ENCODE data around the gene ABCF1.
"Not testable (repeated sequence)": the region's sequence is repeated elsewhere in the genome, so short reads cannot be mapped to it uniquely, and the experiment has no call there.

ABCF1 gene

DNA sequence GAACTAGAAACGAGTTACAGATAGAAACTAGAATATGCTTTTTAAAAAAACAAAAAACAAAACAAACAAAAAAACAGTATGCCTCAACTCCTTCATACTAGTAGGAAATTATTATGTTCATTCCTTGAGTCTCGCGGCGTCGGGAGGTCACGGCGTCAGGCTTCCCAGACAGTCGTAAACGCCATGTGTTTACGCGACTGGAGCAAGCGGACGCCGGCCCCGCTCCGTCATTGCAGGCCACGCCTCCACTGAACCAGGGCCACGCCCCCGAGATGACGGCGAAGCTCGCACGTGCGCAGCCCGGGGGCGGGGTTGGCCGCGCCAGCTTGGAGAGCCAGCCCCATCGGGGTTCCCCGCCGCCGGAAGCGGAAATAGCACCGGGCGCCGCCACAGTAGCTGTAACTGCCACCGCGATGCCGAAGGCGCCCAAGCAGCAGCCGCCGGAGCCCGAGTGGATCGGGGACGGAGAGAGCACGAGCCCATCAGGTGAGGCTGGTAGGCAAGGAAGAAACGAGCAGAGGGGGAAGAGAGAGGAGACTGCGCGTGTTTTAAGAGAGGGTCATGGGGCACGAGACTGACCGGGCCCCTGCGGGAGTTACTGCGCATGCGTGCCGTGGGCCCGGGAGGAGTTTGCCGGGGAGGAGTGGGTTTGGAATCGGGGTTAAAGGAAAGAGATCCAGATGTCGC, at the start of gene ABCF1:
Gene ABCF1, plus strand, starts transcription at position 368 of the 687 bp plus-strand sequence. Its CDS starts 46 bp downstream, at position 414.
- DNase-seq, result peak; percentile 98 to 99

DNA sequence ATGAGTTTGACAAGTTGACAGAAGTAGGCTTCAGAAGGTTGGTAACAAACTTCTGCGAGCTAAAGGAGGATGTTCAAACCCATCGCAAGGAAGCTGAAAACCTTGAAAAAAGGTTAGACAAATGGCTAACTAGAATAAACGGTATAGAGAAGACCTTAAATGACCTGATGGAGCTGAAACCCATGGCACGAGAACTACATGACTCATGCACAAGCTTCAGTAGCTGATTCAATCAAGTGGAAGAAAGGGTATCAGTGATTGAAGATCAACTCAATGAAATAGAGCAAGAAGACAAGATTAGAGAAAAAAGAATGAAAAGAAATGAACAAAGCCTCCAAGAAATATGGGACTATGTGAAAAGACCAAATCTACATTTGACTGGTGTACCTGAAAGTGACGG, 49.3 kb upstream of the ABCF1 start:
- not testable (repeated sequence) for DNase-seq

DNA sequence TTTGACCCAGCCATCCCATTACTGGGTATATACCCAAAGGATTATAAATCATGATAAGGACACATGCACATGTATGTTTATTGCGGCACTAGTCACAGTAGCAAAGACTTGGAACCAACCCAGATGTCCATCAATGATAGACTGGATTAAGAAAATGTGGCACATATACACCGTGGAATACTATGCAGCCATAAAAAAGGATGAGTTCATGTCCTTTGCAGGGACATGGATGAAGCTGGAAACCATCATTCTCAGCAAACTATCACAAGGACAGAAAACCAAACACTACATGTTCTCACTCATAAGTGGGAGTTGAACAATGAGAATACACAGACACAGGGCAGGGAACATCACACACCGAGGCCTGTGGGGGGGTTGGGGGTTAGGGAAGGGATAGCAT, 44.8 kb upstream of the ABCF1 start:
- not testable (repeated sequence) for DNase-seq

DNA sequence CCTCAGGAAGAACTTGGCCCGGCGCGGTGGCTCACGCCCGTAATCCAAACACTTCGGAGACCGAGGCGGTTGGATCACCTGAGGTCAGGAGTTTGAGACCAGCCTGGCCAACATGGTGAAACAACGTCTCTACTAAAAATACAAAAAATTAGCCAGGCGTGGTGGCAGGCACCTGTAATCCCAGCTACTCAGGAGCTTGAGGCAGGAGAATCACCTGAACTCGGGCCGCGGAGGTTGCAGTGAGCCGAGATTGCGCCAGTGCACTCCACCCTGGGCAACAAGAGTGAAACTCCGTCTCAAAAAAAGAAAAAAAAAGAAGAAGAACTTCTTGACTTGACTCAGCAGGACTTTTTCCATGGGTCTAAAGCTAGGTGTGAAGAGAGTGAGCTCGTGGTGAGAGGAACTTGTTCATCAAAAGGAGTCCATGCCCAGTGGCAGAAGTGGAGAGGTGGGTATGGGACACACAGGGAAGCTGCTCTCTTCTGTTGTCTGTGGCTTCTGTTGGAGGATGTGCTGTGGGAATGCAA, 41.8 kb upstream of the ABCF1 start:
- DNase-seq, result peak; percentile 18 to 31

DNA sequence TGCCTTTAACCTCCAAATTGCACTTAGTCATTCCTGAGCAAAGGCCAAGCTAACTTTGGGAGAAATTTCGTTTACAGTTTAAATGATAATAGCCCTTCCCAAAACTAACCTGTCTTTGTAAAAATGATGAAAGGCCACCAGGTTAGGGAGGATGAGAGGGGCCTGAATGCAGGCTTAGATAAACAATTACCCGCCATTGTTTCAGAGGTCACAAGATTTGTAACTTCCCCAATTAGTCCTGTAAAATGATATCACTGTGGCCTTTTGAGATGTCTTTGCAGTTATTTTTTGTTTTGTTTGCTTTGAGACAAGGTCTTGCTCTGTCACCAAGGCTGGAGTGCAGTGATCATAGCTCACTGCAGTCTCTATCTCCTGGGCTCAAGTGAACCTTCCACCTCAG, 41.2 kb upstream of the ABCF1 start:
- DNase-seq, result no peak

DNA sequence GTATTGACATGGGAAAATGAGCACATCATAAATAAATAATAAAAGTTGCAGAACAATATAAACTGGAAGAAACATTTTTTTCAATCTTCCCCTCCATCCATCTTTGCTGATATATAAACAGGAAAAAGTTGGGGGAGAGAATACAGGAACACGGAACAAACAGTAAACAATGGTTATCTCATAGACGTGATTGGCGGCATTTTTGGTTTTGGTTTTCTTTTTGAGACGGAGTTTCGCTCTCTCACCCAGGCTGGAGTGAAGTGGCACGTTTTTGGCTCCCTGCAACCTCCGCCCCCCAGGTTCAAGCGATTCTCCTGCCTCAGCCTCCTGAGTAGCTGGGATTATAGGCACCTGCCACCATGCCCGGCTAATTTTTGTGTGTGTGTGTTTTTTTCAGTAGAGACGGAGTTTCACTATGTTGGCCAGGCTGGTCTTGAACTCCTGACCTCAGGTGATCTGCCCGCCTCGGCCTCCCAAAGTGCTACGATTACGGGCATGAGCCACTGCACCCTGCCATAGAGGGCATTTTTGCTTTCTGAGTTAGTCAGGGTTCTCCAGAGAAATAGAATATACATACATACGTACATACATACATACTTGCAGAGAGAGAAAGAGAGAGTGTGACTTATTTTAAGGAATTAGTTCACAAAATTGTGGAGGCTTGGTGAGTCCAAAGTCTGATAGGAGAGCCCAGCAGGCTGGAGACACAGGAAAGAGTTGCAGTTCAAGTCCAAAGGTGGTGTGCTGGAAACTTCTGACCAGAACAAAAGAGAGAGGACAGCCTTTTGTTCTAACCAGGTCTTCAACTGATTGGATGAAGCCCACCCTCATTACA, 37.6 kb upstream of the ABCF1 start:
- peak in 1 of 2 donors; percentile 55 for DNase-seq

DNA sequence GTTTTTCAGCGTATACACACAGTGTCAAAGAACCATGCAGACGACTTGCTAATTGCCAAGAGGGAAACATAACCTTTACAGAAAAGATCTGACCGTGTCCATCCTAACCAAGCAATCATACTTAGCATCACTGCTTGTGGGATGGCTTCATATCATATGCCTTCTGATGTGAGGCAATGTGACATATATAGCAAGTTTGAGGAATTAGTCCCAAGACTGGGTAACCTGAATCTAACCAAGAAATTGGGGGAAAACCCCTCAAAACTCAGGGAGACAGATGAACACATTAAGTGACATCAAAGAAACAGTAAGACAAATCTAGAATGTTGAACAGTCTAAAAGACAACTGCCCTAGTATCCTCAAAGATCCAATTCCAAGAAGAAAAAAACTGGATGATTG, 33.3 kb upstream of the ABCF1 start:
- DNase-seq, result no peak

DNA sequence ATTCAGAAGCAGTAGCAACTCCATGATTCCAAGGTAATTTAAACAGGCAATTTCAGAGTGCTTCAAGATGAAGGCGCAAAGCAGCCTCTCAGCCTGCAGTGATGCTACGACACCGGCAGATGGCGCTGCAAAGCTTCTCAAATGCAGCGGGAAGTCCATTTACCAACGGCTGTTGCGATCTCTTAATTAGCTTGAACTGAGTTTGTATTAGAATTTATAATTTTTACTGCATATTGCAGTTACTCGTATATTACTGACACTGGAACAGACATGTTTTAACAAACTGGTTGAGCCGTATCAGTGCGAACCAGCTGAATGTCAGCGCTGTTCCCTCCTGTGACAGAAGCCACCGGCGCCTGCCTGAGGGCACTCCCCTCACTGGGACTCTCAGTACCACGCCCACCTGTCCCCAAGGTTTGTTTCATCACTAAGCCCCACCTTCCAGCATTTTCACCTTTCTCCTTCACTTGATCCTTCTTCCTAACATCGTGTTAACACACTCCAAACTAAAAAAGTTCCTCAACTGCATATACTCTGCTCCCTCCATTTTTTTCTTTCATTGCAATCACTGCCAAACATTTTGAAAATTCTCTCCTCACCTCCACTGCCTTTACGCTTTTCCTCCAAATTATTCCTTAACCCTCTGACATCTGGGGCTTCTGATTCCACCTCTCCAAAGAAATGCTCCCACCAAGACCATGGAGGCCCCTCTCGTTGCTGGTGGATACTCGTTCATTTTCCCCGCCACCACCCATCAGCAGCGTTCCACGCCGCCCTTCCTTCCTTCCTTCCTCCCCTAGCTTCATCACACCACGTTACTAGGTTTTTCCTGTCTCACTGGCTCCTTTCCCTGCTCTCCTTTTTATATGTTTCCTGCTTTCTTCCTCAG, 29.5 kb upstream of the ABCF1 start:
- DNase-seq, result peak; percentile 86 to 87

DNA sequence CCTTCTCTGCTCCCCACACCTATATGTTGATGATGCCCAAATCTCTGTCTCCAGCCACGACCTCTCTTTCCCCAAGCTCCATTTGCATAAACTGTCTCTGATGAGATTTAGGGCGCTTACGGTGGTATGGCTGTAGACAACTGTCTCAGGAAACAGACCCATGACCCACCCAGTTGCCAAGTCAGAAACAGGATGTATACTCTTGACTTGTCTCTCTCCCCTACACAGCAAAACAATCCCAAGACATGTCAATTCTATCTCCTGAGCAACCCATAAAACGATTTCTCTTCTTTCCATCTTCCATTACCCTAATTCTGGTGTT, 28.9 kb upstream of the ABCF1 start:
- DNase-seq, result peak; percentile 56 to 62

DNA sequence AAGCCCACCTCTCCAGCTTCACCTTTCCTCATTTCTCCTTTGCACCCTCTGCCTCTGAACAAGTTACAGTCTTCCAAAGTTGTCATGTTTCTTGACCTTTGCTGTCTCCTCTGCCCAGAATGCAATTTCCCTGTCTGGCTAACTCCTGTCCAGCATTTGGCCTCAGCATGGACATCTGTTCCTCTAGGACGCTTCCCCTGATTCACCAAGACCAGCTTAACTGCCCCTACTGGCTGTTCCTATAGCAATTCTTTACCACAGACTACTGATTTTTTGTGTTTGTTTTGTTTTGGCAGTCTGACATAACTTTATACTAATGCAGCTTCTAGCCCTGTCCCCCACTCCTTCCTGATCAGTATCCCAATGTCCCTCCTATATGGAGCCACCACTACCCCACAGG, 28.3 kb upstream of the ABCF1 start:
- DNase-seq, result no peak

DNA sequence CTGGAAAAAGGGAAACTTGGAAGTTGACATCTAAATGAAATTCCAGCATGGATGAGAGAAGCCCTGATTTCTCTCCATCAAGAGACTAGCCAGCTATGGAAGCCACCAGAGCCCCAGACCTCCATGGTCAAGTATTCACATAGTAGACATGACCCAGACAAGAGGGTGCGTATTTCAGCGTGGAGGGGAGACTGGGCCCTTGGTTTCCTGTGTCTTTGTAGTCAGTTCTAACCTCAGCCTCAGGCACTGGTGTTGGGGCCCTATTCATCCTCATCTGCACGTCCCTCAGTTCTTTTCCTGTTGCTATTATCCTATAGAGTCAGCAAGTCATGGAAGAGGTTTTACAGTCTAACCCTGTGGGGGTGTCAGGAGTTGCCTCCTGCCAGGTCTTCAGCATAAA, 27.4 kb upstream of the ABCF1 start:
- peak; percentile 26 to 58 for DNase-seq

DNA sequence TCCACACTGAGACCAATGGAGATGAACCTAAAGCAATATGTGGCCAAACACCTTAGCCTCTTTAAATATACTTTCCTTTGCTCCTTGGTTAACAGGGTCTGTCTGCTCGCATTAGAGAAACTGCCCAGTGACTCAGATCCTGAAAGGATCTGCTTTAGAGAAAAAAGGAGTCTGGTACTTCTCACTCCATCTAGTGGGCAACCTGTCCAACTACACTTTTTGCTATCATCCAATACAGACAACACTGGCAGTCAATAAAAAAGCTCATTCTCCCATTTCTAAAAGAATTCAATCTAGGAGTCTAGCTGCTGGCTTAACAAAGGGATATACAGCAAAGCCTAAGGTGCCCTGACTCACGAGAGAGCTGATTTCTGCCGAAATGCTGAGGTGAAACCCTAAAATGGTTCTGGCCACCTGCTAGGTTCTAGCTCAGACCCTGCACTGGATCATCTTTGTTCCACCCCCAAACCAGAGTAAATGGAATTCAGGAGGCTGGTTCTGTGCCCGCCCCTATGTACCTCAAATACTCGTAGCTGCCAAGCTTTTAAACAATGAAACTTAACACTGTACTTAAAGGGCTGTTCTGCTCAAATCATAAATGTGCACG, 26.5 kb upstream of the ABCF1 start:
- DNase-seq, result peak; percentile 38 to 72

DNA sequence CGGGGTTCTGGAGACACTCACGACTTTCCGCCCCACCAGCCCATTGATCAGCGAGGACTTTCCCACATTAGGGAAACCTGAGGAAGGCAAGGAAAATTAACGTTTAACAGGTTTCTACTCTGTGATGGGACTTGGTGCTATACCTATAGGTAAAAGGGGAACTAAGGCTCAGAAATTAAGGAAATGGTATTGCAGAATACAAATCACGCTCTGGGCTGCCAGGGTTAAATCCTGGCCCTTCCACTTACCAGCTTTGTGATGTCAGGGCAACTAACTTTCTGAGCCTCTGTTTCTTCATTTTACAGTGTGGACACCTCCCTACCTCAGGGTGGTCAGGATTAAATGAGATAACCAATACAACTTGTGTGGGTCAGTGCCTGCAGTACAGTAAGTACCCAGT, 23.8 kb upstream of the ABCF1 start:
- no peak for DNase-seq

DNA sequence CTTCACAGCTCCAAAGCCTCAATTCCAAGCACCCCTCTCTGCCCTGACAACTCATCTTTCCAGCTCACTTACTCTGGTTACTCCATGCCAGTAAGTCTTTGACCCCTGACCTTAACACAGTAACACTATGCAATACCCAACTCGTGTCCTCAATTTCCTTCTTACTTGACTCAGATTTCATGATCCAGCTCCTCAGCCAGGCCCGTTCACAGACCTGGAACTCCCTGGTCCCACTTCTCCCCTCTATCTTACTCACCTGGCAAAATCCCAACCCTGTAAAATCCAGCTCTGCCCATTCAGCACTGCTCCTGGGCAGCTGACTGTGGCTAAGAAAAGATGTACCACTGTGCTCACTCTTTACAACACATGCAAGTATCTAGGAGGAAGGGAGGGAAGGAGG, 22.9 kb upstream of the ABCF1 start:
- DNase-seq, result no peak

DNA sequence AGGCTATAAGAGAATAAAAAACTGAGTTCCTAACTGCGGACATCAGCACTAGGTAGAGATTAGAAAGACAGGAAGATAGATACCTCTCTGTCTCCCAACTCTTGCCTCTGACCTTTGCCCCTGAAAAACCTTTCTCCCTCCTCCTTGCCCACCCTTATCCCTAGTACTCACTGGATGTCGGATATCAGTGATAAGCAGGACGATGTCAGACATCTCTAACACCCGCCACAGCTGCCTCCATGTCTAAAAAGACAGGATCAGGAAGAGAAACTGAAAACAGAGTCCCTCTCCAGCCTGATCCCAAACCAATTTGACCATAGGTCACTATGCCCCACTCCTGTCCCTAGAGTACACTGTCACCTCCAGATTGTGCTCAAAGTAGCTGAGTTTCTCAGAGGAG, 16.8 kb upstream of the ABCF1 start:
- no peak for DNase-seq

DNA sequence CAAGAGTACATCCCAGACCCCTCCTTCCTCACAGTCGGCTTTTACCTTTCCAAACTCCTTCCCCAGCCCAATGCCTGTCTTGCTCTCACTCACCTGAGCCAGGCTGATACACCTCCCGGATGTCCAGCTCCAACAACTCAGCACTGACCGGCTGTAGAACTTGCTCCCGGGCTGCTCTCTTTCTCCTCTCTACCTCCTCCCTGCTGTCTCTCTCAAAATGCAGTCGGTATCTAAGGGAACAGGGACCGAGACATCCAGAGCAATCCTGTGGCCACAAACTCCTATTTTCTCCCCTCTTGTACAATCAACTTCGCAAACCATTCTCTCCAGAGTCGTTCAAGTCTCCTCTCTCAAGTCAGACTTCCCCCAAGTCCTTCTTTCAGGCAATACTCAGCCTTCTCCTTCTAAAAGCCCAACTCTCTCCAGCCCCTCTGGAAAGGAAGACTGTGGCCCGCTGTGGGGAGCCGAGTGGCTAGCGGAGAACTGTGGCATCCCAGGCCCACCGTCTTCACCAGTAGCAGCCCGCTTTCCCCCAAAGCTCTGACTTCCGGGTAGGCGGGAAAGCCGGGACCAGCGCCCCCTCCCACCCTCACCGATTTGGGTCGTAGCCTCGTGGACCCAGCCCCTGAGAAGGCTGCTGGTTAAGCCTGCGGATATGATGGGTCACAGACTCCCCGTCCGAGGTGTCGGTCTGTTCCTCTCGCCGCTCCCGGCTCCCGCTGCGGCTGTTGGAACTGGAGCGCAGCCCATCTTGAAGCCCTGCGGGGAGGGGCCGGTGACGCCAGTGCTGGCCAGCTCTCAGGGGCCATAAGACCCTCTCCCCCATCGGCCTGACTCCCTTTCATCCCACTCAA, 16.1 kb upstream of the ABCF1 start:
- DNase-seq, result no peak

DNA sequence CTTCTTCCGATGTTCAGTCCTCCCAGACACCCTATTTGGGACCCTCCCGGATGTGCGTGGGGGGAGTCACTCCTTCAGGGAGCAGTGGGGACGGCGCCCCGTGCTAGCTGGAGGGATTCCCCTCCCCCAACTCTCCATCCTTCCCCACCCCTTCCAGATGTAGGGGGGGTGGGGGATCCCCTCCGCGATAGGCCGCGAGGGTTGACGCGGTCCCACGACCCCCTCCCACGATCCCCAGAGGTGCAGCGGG, 15.5 kb upstream of the ABCF1 start:
- DNase-seq, result no peak

DNA sequence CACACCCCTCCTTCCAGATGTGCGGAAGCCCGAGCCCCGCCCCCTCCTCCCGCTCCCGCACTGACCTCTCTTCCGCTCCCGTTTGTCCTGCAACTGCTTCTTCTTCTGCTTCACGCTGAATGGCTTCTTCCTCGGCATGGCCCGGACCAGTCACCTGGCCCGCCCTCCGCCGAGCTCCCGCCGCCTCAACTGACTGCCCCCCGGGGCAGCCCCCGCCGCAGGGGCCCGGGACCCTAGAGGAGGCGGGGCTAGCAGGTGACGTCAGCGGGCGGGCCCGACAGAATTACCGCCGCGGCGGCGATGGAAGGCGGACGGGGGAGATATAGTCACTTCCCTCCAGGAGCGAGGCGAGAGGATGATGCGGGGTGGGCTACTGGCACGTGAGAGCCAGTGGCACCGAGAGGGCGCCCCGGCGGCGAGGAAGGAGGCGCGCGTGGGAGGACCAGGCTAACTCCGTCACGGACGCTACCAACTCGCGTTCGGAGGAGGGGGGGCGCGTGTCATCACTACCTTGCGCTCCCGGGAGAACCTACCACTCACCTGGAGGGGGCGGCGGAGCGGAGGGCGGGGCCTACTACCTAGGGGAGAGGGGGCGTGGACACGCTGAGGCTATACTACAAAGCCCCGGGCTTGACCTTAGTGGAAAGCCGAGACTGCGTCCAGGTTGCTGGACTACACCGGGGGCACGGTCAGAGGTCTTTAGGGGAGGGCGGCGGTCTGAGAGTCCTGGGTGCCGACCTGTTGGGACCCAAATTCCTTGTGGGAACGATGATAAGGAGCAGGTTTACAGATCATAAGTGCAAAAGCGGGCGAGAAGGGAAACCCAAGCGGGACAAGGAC, 15.0 kb upstream of the ABCF1 start, which contains the start of gene GNL1:
Gene GNL1, minus strand, starts transcription at position 424 of the 840 bp plus-strand sequence. Its CDS starts 286 bp downstream, at position 138.
- DNase-seq, result peak; percentile 98

DNA sequence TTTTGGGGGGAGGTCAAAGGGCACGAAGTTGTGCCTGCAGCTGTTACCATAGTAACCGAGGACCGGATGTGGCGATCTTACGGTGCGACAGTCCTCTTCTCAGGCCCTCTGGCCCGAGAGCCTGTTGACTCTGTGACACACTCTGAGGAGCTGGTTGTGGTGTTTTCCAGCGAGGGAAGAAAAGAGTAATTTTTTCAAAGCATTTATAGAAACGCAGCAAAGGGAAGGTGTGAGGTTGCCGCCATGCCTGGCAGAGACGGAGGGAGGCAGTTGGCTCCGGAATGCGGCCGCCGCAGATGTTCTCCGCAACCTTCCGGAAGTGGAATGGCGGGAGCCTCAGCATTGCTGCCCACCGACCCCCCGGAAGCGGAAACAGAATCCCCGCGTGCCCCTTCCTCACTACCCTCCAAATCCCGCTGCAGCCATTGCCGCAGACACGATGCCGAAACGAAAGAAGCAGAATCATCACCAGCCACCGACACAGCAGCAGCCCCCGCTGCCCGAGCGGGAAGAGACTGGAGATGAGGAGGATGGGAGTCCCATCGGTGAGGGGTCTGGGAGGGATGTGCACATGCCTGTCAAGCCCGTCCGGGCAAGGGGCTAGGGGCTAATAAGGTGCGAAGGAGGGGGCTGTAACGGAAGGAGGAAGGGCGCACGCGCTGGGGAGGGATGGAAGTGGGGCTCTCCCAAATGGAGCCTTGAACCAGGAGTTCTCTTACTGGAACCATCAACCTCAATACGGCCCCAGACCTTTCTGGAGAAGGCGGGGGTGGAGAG, 14.1 kb upstream of the ABCF1 start, which contains the start of gene PRR3:
Gene PRR3, plus strand, starts transcription at position 390 of the 777 bp plus-strand sequence. Its CDS starts 50 bp downstream, at position 440.
- DNase-seq, result peak; percentile 94

DNA sequence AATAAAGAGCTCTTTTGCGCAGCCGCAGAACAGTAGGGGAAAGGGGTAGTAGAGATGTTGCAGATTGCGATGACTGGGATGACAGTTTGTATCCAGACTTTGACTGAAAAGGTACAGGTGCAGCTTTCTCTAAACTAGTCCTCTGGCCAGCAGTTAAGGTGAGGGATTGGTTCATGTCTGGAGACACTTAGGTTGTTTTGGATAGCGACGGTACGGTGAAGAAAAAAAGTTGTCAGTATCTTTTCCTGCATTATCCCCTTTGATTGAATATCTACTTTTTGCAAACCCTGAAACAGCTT, 13.6 kb upstream of the ABCF1 start:
- DNase-seq, result no peak
